CD4-positive, alpha-beta T cell (primary cell): ENCODE measurements around the gene ZNF574. TPM values are rescaled to one million over a fixed set of nuclear protein-coding genes. Genes with fewer than 3 reads are reported as not detected.

Source experiments
- ATAC-seq: fragments of 200-7000 bp; cut with Tn5 transposase; one replicate; pipeline ENCODE4 v1.10.0; 2022; ENCODE audit warnings: mild to moderate bottlenecking; ENCODE audit not compliant: poor library complexity
- CTCF ChIA-PET: fragments of 350-600 bp; sonication (Branson Sonifier 250); formaldehyde crosslinking; loops from one replicate; lab custom pipeline; 2021; ENCODE audit warnings: antibody characterized with exemption, inconsistent platforms; lab: Charles Lee
- POLR2A ChIA-PET: fragments of 350-600 bp; sonication (Branson Sonifier 250); formaldehyde crosslinking; loops from one replicate; lab custom pipeline; 2021; ENCODE audit warnings: antibody characterized with exemption, inconsistent platforms; lab: Charles Lee
- DNase-seq, 14 experiments: peaks; one replicate each; pipeline ENCODE4 v3.0.0-alpha.2; 2013 to 2020; ENCODE audit warnings: mixed read lengths in 2 of 14
- H3K27ac ChIP-seq, 2 donors: one replicate each; pipeline versions ENCODE4 v1.5.1 to v1.7.0; 2013; ENCODE audit warnings: low read length in 2 of 2, low read depth in 1 of 2, mild to moderate bottlenecking in 1 of 2
- H3K27me3 ChIP-seq, 2 experiments: 1 replicate in 1 of 2; 2 replicates in 1 of 2; pipeline versions ENCODE4 v1.6.1 to v1.7.0; 2013; ENCODE audit warnings: low read length in 2 of 2, control low read depth in 1 of 2, mild to moderate bottlenecking in 1 of 2, moderate library complexity in 1 of 2; ENCODE audit not compliant: insufficient read depth in 2 of 2, control insufficient read depth in 1 of 2
- H3K36me3 ChIP-seq: one replicate; pipeline ENCODE4 v1.6.1; 2013; ENCODE audit warnings: low read length, control low read depth; ENCODE audit not compliant: insufficient read depth
- H3K4me1 ChIP-seq: one replicate; pipeline ENCODE4 v1.6.1; 2013; ENCODE audit warnings: low read length, control low read depth; ENCODE audit not compliant: insufficient read depth
- H3K4me3 ChIP-seq: one replicate; pipeline ENCODE4 v1.5.1; 2013; ENCODE audit warnings: mild to moderate bottlenecking, low read length, moderate library complexity
- H3K9me3 ChIP-seq, 2 experiments: 1 replicate in 1 of 2; 2 replicates in 1 of 2; pipeline versions ENCODE4 v1.6.1 to v1.7.0; 2013; ENCODE audit warnings: low read length in 2 of 2, mild to moderate bottlenecking in 2 of 2, control low read depth in 1 of 2, moderate library complexity in 1 of 2; ENCODE audit not compliant: control insufficient read depth in 1 of 2, insufficient read depth in 1 of 2
- H3K27ac Mint-ChIP-seq: one replicate; pipeline ENCODE4 v1.8.0; 2020; ENCODE audit warnings: mixed read lengths
- H3K27me3 Mint-ChIP-seq: one replicate; pipeline ENCODE4 v1.8.0; 2021; ENCODE audit warnings: mixed read lengths
- H3K36me3 Mint-ChIP-seq: one replicate; pipeline ENCODE4 v1.8.0; 2021; ENCODE audit warnings: low read depth, mixed read lengths
- H3K4me1 Mint-ChIP-seq: one replicate; pipeline ENCODE4 v1.8.0; 2021; ENCODE audit warnings: low read depth, mixed read lengths
- H3K4me3 Mint-ChIP-seq: one replicate; pipeline ENCODE4 v1.8.0; 2020; ENCODE audit warnings: mild to moderate bottlenecking, mixed read lengths
- H3K9me3 Mint-ChIP-seq: one replicate; pipeline ENCODE4 v1.8.0; 2020; ENCODE audit warnings: mixed read lengths
- intact Hi-C, 2 experiments: fragments of 100-400 bp; cut with DNase I in 1 of 2; cut with micrococcal nuclease in 1 of 2; formaldehyde crosslinking; loops; one replicate each; pipeline versions ENCODE4 v1.15.1 to v1.9.0; 2023 to 2025; cut with DNase I, micrococcal nuclease
- total RNA-seq, 174 experiments: library from RNA in 2 of 174; stranded (reverse) in 2 of 174; gene quantifications; one replicate each; pipeline ENCODE4 v1.2.3 and lab custom pipeline; 2021 to 2026
- TF ChIP-seq, protein P1 (sequence below): fragments of 200-600 bp; IDR thresholded peaks from one replicate; pipeline ENCODE4 v1.8.0; 2022; ENCODE audit warnings: antibody characterized with exemption, mild to moderate bottlenecking

Gene ZNF574
- total RNA-seq, 2 experiments from 2014 or later, result 21.5 to 24.0 TPM

DNA sequence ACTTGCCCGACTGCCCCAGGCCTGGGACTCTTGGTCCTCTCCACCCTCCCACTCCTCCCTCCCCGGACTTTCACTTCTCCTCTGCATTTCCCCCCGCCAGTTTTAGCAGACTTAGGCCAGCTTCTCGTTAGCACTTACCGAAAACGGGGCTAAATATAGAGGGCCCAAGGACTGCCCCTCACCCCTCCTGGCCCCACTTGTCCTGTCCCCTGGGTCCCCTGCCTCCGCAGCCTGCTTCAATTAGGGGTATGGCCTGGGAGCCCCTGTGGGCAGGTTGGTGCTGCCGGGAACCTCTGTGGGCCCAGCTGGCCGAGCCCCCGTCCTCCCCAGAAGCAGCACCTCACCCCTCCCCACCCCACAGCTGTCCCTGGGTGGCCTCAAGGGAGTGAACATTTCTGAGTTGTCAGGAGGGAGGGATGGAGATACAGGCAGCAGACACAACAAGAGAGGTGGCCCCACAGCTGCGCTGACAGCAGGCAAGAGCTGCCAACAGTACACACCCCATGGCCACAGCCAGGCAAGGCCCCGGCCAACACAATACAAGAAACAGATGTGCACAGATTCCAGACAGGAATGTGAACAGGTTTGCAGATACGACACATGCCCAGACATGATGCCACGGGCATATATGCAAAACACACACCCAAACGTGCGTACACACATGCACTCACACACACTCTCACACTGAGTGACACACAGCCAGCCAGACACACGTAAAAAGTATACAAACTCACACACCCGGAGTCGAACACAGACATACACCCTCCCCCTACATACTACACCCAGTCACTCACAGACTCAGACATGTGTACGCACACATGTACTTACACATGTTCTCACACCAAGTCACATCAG lies 53.7 kb downstream of the ZNF574 start:
- Mint-ChIP-seq H3K36me3 (peaks cover 18% of the 10 kb centered on the region), H3K27me3 (no peaks in the 10 kb centered on the region), H3K27ac (peak overlapping the region; percentile 48), H3K4me3 (peak overlapping the region; percentile 55), H3K9me3 (no peaks in the 10 kb centered on the region), H3K4me1 (peaks cover 78% of the 10 kb centered on the region)
- Histone ChIP-seq H3K27me3 (no peaks in the 10 kb centered on the region), H3K36me3 (no peaks in the 10 kb centered on the region), H3K4me3 (peak overlapping the region; percentile 33), H3K9me3 (no peaks in the 10 kb centered on the region), H3K4me1 (peaks cover 84% of the 10 kb centered on the region), H3K27ac (peak overlapping the region in 1 of 2 donors; percentile 15)
- ChIA-PET POLR2A (no interaction called here), CTCF (interaction anchor here (0.6 kb wide), 1 partner anchor 57 kb away, joined by 4 read pairs; no protein-coding TSS in a partner anchor)
- TF ChIP-seq, protein P1, sequence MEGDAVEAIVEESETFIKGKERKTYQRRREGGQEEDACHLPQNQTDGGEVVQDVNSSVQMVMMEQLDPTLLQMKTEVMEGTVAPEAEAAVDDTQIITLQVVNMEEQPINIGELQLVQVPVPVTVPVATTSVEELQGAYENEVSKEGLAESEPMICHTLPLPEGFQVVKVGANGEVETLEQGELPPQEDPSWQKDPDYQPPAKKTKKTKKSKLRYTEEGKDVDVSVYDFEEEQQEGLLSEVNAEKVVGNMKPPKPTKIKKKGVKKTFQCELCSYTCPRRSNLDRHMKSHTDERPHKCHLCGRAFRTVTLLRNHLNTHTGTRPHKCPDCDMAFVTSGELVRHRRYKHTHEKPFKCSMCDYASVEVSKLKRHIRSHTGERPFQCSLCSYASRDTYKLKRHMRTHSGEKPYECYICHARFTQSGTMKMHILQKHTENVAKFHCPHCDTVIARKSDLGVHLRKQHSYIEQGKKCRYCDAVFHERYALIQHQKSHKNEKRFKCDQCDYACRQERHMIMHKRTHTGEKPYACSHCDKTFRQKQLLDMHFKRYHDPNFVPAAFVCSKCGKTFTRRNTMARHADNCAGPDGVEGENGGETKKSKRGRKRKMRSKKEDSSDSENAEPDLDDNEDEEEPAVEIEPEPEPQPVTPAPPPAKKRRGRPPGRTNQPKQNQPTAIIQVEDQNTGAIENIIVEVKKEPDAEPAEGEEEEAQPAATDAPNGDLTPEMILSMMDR, result no peak
- ATAC-seq, result no peak
- intact Hi-C loops, result loop anchor here in 1 of 2 experiments (5.0 kb wide), 1 partner anchor 293 kb away; no protein-coding TSS in a partner anchor
- peak in 3 of 14 experiments; percentile 13 to 41 (median 39) for DNase-seq

DNA sequence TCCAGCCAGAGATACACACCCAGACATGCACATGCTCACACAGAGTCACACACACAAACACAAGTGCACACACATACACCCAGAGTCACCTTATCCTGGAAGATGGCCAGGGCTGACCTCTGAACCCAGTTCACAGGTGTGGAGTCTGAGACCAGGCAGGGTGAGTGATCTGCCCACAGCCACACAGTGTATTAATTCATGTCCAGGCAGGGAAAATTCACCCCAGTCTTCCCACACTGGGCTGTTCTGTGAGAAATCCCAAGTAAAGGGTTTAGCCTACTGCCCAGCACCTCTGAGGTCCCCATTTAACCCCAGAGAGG lies 54.2 kb downstream of the ZNF574 start:
- Mint-ChIP-seq H3K4me3 (peak overlapping the region; percentile 55), H3K36me3 (peaks cover 16% of the 10 kb centered on the region), H3K9me3 (no peaks in the 10 kb centered on the region), H3K4me1 (peaks cover 77% of the 10 kb centered on the region), H3K27ac (peak overlapping the region; percentile 48), H3K27me3 (no peaks in the 10 kb centered on the region)
- TF ChIP-seq, protein P1, result no peak
- H3K4me1 ChIP-seq, result peaks cover 84% of the 10 kb centered on the region
- ChIA-PET CTCF (no interaction called here), POLR2A (no interaction called here)
- intact Hi-C loops, result loop anchor here in 1 of 2 experiments (5.0 kb wide), 1 partner anchor 292 kb away; no protein-coding TSS in a partner anchor
- ATAC-seq, result no peak
- H3K9me3 ChIP-seq, result no peaks in the 10 kb centered on the region
- H3K27ac ChIP-seq, result no peak overlapping the region
- H3K36me3 ChIP-seq, result no peaks in the 10 kb centered on the region
- H3K27me3 ChIP-seq, result no peaks in the 10 kb centered on the region
- no peak for DNase-seq
- H3K4me3 ChIP-seq, result peak overlapping the region; percentile 33

Other genes starting within 250 kb of the ZNF574 start
- gene LYPD4, start 231.5 kb upstream of the ZNF574 start, total RNA-seq, result not detected
- gene DMRTC2, start 231.1 kb upstream of the ZNF574 start, total RNA-seq, result not detected
- gene RPS19, start 215.9 kb upstream of the ZNF574 start, total RNA-seq, result 1,000 to 10,000 TPM; 3,668 to 3,697 TPM
- 1 to 10 TPM; 3.7 to 3.8 TPM for gene CD79A, start 198.9 kb upstream of the ZNF574 start, total RNA-seq
- gene ARHGEF1, start 193.0 kb upstream of the ZNF574 start, total RNA-seq, result 1,000 to 10,000 TPM; 1,019 to 1,047 TPM
- 1 to 10 TPM; 7.7 to 8.9 TPM for gene ERFL, start 147.7 kb upstream of the ZNF574 start, total RNA-seq
- gene RABAC1, start 116.8 kb upstream of the ZNF574 start, total RNA-seq, result 100 to 1,000 TPM in 1 of 2 experiments, 10 to 100 TPM in 1; 96.0 to 102 TPM
- gene ATP1A3, start 81.9 kb upstream of the ZNF574 start, total RNA-seq, result 1 to 10 TPM; 3.2 to 4.6 TPM
- under 1 TPM; 0.66 to 0.75 TPM for gene GRIK5, start 6.0 kb upstream of the ZNF574 start, total RNA-seq
- 10 to 100 TPM; 18.6 to 19.9 TPM for gene POU2F2, start 56.3 kb downstream of the ZNF574 start, total RNA-seq
- gene DEDD2, start 141.5 kb downstream of the ZNF574 start, total RNA-seq, result 100 to 1,000 TPM in 1 of 2 experiments, 10 to 100 TPM in 1; 96.5 to 103 TPM
- 1 to 10 TPM; 5.0 to 6.2 TPM for gene ZNF526, start 144.1 kb downstream of the ZNF574 start, total RNA-seq
- 10 to 100 TPM; 13.6 to 13.9 TPM for gene GSK3A, start 166.4 kb downstream of the ZNF574 start, total RNA-seq
- gene ERF, start 179.0 kb downstream of the ZNF574 start, total RNA-seq, result 100 to 1,000 TPM; 105 to 113 TPM
- gene CIC, start 193.1 kb downstream of the ZNF574 start, total RNA-seq, result 100 to 1,000 TPM; 114 to 119 TPM
- gene PRR19, start 226.0 kb downstream of the ZNF574 start, total RNA-seq, result under 1 TPM in 1 of 2 experiments, not detected in 1; 0.16 TPM
- gene PAFAH1B3, start 226.5 kb downstream of the ZNF574 start, total RNA-seq, result 10 to 100 TPM; 10.6 to 11.8 TPM
- gene TMEM145, start 237.1 kb downstream of the ZNF574 start, total RNA-seq, result not detected
- 1 to 10 TPM; 4.1 to 4.2 TPM for gene MEGF8, start 249.5 kb downstream of the ZNF574 start, total RNA-seq